Measurements from ENCODE around the gene PNO1.

DNA sequence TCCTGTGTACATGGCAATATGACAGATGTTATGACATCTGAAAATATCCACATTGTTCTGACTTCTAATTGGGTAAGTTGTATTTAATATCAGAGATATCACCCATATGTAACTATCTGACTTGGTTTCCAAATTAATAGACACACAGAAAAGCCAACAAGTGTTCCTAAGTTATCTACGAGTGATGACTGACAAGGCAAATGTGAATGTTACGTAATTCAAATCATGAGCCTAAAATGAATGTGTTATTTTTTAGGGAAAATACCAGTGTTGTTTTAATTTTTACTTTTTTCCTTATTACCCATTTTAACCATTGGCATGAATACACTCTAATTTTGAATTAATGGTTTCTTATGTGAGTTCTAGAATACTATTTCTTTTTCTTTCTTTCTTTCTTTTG is 15.8 kb upstream of the PNO1 start:
- no peak for TF ChIP-seq POLR2AphosphoS5 (IDR thresholded peaks at IDR 0.05; ENCODE audit: low read depth, low read length)
- TF ChIP-seq POLR2A (IDR thresholded peaks at IDR 0.05; ENCODE audit: low read depth, low read length): no peak
- no peak for TF ChIP-seq PAX5 (IDR thresholded peaks at IDR 0.05; ENCODE audit: insufficient read depth, low read length, severe bottlenecking)
- no peak for TF ChIP-seq SPI1 (IDR thresholded peaks at IDR 0.05; ENCODE audit: low read depth, low read length)
